Stimulated activated CD8-positive, alpha-beta memory T cell treated with anti-CD3 and anti-CD28 coated beads, Interleukin-12 subunit alpha, Interleukin-12 subunit beta, amount 100 ng/mL, for 24 hours (primary cell): ENCODE measurements around the gene GNB1.
"Not testable (repeated sequence)": the region's sequence is repeated elsewhere in the genome, so short reads cannot be mapped to it uniquely, and the experiment has no call there.

ENCODE experiments used
- DNase-seq: peaks from one replicate; pipeline ENCODE4 v3.0.0-alpha.2; 2020; ENCODE audit errors: extremely low read depth

Gene GNB1

DNA sequence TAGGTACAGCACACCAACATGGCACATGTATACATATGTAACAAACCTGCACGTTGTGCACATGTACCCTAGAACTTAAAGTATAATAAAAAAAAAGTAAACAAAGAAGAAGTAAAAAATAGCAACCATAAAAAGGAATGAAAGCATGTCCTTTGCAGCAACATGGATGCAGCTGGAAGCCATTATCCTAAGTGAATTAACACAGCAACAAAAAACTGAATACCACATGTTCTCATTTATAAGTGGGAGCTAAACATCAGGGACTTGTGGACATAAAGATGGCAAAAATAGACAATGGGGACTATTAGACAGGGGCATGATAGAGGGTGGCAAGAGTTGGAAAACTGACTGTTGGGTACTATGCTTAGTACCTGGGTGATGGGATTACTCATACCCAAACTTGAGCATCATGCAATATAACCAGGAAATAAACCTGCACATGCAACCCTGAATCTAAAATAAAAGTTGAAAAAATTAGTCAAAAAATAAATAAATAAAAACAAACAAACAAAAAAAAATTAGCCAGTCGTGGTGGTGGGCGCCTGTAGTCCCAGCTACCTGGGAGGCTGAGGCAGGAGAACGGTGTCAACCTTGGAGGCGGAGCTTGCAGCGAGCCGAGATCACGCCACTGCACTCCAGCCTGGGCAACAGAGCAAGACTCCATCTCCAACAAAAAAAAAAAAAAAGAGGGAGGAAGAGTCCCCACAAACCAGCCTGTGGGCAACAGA lies 30.8 kb downstream of the GNB1 start:
- not testable (repeated sequence) for DNase-seq

DNA sequence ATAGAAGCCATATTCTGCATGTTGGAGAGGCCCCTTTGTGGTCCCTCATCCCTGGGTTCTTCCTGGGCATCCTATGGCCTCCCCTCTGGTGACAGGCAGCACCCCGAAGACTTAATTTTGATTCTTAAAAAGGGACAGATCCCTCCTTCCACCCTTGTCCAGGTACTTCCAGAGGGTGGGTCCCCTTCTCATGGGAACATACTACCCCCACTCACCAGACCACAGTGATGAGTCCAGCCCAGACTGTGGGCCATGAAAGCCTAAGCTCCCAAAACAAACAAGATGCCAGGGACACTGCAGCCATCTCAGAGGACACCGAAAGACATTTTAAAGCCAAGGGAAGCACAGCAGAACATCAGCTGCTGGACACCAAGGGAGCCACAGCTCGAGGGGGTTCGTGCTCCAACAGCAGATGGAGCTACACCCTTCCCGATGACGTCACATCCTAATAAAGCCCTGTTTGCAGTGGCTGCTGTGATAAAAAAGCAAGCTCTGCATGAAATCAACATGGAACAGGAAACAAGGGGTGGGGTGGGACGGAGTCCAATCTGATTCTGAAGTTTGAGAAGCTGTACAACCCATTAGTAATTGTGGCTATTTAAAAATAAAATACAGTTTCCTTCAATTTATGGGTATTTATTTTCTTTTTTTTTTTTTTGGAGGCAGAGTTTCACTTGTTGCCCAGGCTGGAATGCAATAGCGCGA lies 32.4 kb downstream of the GNB1 start:
- no peak for DNase-seq

DNA sequence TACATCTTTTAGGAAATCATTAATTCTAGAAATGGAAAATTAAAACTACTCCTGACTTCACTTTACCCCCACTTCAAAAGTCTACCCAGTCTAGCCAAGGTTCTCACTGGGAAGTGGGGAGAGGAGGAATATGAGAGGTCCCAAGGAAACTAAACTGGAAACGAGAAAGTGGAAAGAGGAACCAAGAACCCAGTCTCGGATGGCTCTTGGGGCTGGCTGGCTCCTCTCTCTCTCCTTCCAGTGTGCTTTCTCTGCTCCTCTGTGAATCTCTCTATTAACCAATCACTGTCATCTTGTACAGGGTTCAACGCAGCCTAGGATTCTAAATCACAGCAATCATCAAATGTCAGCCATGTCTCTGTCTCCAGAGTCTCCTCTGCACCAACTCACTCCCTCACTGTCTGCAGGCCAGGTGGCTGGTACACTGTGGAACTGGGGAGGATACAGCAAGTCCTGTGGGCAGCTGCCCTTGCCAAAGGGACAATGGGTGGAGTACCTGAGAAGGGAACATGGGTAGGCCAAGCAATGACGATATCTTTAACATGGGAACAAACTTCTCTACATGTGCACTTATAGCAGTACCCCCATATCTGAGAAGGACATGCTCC lies 33.7 kb downstream of the GNB1 start:
- DNase-seq = no peak

DNA sequence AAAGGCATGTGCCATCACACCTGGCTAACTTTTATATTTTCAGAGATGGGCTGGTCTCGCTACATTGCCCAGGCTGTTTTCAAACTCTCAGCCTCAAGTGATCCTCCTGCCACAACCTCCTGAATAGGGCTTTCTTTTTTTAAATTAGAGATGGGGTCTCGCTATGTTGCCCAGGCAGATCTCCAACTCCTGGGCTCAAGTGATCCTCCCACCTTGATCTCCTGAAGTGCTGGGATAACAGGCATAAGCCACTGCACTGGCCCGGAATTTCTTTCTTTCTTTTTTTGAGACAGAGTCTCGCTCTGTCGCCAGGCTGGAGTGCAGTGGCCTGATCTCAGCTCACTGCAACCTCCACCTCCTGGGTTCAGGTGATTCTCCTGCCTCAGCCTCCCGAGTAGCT lies 34.7 kb downstream of the GNB1 start:
- DNase-seq = not testable (repeated sequence)

DNA sequence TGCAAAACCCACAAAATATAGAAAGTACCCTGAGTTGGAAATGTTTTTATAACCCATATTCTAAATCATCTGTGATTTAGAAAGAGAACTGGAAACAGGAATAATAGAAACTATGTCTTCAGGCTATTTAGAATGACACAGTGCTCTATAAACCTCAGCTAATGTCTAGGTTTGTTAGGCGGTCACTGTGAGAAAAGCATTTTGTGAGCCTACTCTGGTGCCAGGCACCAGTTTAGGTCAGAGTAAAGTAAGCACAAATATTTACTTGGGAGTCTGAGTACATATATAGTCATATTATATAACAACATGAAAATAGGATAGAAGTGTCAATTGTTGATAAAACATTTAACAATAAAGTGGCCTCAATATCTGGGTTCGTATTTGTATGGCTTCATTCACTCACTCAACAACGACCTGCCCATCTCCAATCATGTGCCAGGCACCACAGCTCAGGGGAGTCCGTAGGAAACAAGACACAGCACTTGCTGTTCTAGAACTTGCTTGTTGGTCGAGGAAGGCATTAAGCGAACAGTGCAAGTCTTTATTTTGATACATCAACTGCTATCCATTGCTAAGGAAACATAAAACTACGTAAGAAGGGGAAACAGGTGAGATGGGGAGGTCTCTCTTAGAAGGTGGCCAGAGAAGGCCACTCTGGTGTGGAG lies 37.2 kb downstream of the GNB1 start:
- DNase-seq = no peak

DNA sequence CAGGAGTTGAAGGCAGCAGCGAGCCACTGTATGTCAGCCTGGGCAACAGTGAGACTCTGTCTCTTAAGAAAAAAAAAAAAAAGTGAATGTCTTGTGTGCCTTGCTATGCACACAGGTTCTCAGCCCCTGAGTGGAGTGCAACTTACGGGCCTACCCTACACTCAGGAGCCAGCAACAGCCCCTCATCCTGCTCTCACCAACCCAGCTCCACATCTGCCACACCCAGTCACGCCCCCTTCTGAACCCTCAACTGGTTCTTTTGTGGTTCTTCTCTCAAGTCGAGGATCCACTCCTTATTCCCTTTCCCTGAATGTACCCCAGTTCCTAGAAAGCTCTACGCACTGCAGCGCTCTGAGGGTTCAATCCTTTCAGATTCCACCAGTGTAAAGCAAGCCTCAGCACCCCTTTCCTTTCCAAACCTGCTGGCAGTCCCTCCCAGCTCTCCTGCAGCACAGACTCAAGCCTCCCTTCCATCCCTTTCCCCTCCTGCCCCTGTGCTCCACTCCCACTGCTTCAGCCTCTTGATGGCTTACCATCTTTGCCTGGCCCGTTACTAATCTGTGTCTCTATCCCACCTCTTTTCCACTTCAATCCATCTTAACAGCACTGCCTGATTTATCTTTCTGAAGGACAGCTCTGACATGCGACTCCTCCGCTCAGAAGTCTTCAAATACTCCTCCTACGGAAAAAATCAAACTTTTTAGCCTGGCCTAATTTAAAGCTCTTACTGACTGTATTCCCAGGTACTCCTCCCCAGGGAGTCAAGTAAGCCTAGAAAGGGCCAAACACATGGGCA lies 38.1 kb downstream of the GNB1 start:
- DNase-seq = no peak

DNA sequence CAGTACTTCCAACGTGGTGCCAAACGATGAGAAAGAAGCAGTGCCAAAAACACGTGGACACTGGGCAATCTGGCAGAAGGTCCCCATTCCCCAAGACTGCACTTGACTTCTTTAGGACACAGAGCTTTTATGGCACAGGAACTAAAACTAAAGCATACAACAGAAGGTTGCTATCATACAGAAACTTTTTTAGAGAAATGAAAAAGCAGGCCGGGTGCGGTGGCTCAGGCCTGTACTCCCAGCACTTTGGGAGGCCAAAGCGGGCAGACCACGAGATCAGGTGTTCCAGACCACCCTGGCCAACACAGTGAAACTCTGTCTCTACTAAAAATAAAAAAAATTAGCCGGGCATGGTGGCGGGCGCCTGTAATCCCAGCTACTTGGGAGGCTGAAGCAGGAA lies 43.0 kb downstream of the GNB1 start:
- no peak for DNase-seq

DNA sequence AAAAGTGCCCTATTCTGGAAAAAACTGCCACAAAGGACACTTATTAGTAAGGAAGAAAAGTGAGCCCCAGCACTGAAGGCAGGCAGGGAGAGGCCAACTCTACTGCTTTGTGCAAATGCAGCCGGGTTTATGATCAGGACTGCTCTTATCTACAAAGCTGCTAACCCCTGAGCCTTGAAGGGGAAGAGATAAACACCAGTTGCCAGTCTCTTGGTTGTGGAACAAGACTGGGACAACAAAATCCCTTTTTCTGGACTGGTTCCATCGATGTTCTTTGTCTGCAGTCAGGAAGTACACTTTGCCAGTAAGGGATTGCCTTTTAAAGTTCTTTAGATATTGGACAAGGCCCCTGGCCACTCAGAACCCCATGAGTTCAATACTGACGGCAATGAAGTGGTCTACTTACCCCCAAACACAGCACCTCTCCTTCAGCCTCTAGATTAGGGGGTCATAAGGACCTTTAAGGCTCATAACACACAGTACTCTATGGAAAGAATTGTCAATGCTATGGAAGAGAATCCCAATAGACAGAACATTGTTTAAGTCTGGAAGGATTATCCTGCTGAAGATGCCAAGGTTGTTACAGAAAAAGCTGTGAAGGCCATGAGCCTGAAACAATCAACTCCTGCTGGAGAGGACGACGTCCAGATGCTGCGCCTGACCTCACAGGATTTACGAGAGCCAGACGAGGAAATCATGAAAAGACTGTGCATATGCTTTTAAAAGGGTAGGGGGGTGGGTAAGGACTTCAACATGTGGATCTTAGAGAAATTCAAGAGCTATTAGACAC lies 43.6 kb downstream of the GNB1 start:
- DNase-seq = no peak

DNA sequence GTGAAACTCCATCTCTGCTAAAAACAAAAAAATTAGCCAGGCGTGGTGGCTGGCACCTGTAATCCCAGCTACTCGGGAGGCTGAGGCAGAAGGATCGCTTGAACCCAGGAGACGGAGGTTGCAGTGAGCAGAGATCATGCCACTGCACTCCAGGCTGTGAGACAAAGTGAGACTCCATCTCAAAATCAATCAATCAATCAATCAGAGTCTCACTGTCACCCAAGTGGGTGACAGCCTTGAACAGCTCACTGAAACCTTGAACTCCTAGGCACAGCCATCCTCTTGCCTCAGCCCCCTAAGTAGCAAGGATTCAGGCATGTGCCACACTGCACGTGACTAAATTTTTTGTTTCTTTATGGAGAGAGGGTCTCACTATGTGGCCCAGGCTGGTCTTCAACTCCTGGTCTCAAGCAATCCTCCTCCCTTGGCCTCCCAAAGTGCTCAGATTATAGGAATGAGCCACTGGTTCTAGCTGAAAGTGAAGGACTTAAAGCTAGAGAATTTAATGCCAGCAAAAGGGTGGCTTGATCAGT lies 44.4 kb downstream of the GNB1 start:
- DNase-seq = no peak

DNA sequence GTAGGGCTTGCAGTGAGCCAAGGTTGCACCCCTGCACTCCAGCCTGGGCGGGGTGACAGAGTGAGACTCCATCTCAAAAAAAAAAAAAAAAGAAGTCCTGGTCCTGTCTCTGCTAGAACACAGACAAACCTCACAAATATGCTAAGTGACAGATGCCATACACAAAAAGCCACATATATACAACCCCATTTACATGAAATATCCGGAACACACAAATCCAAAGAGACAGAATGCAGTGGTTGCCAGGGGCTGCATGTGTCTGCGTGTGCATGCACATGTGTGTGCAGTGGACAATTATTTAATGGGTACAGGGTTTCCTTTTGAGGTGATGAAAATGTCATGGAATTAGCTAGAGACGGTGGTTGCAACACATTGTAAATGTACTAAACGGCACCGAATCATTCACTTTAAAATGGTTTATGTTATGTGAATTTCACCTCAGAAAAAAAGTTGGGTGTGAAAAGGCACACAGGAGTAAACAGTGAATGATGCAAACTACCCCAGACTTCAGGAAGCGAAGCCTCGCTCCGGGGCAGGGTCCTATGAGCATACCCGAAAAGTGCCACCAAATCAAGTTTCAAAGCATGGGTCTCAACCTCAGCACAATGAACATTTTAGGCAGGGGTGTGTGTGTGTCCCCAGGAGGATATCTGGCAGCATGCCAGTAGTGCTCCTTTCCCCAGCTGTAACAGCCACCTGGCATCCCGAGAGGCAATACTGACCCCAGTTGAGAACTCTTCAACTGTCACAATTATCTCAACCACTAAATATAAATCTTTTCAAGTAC lies 48.3 kb downstream of the GNB1 start:
- no peak for DNase-seq

DNA sequence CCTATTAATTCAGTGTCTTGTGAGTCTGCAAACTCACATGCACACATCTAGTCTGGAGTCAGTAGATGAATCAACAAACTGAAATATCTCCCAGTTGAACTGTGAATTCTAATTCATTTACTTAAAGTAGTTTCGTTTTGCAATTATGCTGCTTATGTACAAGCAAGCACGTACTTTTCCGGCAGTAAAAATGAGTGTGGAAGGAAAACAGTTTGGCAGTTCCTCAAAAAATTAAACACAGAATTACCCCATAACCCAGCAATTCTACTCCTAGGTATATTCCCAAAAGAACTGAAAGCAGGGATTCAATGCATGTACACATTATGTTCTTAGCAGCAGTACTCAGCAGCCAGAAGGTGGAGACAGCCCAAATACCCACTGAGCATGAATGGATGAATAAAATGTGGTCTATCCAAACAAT lies 49.3 kb downstream of the GNB1 start:
- DNase-seq = no peak

DNA sequence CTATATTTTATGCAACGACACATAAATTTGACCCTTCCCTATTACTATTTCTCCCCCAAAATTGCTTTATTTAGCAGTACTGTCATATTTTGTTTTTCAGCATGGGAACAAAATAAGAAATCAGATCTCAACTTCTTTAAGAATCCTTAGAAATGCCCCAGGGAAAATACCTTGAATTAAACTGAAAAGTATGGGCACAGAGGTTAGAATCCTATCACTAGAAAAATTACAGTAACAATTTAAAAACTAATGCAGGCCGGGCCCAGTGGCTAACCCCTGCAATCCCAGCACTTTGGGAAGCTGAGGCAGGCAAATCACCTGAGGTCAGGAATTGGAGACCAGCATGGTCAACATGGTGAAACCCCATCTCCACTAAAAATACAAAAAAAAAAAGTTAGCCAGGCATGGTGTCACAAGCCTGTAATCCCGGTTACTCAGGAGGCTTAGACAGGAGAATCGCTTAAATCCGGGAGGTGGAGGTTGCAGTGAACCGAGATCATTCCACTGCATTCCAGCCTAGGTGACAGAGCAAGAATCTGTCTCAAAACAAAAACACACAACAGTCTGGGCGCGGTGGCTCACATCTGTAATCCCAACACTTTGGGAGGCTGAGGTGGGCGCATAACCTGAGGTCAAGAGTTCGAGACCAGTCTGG lies 51.4 kb downstream of the GNB1 start:
- DNase-seq = no peak

DNA sequence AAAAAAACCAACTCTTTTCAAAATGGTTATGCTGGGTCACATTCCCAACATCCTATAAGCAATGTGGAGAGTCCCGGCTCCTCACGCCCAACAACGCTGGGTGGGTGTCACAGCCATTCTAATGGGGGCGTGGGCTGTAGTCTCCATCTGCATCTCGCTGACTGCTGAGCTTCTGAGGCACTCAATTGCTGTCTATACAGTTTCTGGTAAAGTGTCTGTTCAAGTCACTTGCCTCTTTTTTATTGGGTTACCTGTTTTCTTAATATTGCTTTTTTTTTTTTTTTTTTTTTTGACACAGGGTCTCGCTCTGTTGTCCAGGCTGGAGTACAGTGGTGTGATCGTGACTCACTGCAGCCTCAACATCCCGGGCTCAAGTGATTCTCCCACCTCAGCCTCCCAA lies 54.8 kb downstream of the GNB1 start:
- no peak for DNase-seq

DNA sequence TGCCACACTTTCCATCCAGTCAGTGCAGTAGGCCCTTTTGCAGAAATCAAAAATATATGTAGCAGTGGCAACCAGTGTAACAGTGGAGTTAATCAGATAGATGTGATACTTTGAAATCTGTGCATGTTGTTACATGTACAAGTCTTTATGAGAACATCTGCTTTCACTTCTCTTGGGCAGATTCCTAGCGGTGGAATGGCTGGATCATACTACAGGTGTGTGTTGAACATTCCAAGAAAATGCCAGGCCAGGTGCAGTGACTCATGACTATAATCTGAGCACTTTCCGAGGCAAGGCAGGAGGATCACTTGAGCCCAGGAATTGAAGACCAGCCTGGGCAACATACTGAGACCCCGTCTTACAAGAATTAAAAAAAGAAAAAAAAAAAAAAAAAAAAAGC lies 55.3 kb downstream of the GNB1 start:
- DNase-seq = no peak

DNA sequence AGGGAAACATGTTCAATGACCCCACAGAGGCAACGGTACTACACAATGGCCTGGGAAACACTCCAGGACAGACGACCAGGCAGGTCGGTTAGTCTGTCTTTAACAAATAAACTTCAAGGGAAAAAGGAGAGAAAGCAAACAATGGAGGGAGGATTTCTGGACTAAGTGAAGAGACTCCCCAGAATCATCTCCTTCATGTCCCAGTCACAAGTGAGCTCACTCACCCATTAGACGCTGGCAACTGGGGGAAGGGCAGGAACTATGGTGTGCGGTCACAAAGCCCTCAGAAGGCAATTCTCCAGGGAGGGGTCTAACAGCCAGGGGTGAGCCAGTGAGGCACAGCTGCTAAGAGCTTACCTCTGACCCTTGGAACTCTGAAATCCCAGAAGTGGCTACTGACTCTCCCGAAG lies 57.0 kb downstream of the GNB1 start:
- DNase-seq = no peak

DNA sequence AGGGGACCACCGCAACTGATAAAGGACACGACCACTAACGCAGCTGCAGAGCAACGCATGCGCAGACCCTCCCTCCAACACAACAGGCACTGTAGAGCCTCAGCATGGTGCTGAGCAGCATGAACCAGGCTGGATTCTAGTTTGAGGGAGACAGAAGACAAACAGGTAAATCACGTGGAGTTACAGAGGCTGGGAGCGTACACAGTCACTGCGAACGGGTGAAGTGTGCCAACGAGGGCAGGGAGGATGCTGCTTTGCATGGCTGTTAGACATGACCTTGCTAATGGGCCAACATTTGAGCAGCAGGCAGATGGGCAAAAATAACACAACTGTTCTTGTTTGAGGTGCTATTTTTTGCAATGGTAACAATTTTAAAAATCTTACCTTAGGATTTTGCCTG lies 57.4 kb downstream of the GNB1 start:
- DNase-seq = no peak

DNA sequence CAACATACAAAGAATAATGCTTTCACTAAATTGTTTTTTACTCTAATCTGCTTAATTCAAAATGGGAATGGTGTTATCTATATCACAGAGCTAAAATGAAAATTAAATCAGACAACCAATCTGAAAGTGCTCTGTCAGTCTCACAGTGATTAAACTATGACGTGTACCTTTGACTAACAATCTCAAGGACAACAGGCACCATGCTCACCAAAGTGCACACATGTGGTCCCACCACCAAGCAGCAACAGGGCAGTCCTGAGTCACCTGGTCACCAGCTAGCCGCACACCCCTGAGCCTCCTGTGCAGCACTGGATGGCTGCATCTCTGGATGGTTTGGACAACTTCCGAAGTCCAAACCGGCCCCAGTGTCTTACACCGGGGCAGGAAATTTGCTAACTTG lies 58.1 kb downstream of the GNB1 start:
- DNase-seq = no peak

DNA sequence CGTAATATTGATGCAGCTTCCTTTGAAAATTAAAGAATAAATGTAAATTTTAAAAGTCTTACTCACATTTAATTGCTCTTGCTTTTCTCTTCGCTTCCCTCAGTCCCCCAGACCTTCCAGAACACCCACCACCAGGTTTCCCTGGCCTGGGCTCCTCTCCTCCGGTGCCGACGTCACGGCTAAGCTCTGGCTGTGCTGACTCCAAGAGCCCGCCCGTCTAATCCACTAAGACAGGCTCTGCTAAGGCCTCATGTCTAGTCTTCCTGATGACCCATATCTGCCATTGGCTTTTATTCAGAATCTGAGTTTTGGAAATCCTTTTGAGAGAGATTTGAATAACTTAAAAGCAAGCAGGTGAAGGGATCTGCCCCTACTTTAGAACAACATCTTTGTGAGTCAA lies 58.7 kb downstream of the GNB1 start:
- no peak for DNase-seq

DNA sequence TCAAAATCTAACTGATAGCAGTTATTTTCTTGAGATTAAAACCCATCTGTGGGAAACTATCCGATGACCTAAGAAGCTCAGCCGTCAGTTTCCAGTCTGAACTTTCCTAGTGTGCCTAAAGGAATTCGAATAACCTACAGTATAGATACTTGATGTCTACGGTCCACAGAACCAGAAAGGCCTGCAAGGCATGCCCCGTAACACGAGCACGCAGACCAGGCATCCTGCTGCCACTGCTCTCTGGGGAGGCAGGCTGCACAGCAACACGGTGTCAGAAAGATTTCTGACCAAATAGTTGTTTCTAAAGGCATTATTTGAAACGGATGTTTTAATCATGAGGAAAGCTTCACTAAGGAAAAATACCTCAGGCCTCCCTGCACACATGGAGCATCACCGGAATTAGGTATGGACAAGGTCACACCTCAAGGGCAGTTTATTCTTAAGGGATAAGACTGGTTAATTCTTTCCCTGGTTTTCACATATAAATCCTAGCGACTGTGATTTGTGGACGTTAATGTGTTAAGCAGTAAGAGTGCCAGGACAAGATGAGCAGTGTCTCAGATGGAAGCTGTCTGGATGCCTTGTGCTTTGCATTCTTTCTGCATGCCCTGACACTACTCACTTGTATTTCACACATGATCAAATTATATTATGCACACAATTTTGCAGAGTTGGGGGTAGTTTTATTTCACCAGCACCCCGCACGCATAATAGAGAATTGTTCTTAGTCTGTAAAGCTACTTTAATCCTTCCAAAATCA lies 63.6 kb downstream of the GNB1 start:
- DNase-seq = no peak
